SK-N-SH treated with all-trans-retinoic acid at 6 μM for 48 hours (cell line): Measurements from ENCODE around the gene CNTNAP2.

ENCODE experiments used
- ATAC-seq: fragments of 200-7000 bp; cut with Tn5 transposase; 3 replicates; pipeline ENCODE4 v1.9.1; 2020; ENCODE audit warnings: mild to moderate bottlenecking, moderate library complexity
- ARNTL ChIP-seq: fragments of 450-650 bp; formaldehyde crosslinking; IDR thresholded peaks from 2 replicates; pipeline ENCODE4 v1.5.0; 2020; ENCODE audit warnings: low read depth, mild to moderate bottlenecking, moderate library complexity, borderline replicate concordance
- BACH2 ChIP-seq: fragments of 250-450 bp; sonication (Bioruptor Pico); IDR thresholded peaks from 2 replicates; pipeline ENCODE4 v1.9.0; 2021; ENCODE audit warnings: mild to moderate bottlenecking, borderline replicate concordance
- CSDC2 ChIP-seq: fragments of 250-450 bp; sonication (Bioruptor Pico); IDR thresholded peaks from 2 replicates; pipeline ENCODE4 v1.5.0; 2020; ENCODE audit warnings: mild to moderate bottlenecking, moderate library complexity
- ESRRG ChIP-seq: fragments of 250-450 bp; sonication (Bioruptor Pico); IDR thresholded peaks from 2 replicates; pipeline ENCODE4 v1.6.1; 2021; ENCODE audit warnings: mild to moderate bottlenecking
- GLIS3 ChIP-seq: fragments of 250-450 bp; sonication (Bioruptor Pico); IDR thresholded peaks from 2 replicates; pipeline ENCODE4 v1.5.0; 2020; ENCODE audit warnings: mild to moderate bottlenecking, moderate library complexity
- ISL1 ChIP-seq: fragments of 250-450 bp; sonication (Bioruptor Pico); IDR thresholded peaks from 2 replicates; pipeline ENCODE4 v2.1.2; 2022; ENCODE audit warnings: mild to moderate bottlenecking, moderate library complexity
- OSR1 ChIP-seq: fragments of 250-450 bp; sonication (Bioruptor Pico); IDR thresholded peaks from 2 replicates; pipeline ENCODE4 v1.8.0; 2022; ENCODE audit warnings: moderate library complexity, mild to moderate bottlenecking, inconsistent platforms
- POU6F1 ChIP-seq: fragments of 250-450 bp; sonication (Bioruptor Pico); IDR thresholded peaks from 2 replicates; pipeline ENCODE4 v1.8.0; 2021; ENCODE audit warnings: low read depth, mild to moderate bottlenecking, moderate library complexity, borderline replicate concordance
- PPARA ChIP-seq: fragments of 250-450 bp; sonication (Bioruptor Pico); IDR thresholded peaks from 2 replicates; pipeline ENCODE4 v1.5.0; 2020; ENCODE audit warnings: mild to moderate bottlenecking, borderline replicate concordance
- RARB ChIP-seq: fragments of 250-450 bp; sonication (Bioruptor Pico); IDR thresholded peaks from 2 replicates; pipeline ENCODE4 v1.8.0; 2021; ENCODE audit warnings: mild to moderate bottlenecking, moderate library complexity
- SNAI2 ChIP-seq: fragments of 250-450 bp; sonication (Bioruptor Pico); IDR thresholded peaks from 2 replicates; pipeline ENCODE4 v1.5.0; 2020; ENCODE audit warnings: mild to moderate bottlenecking, moderate library complexity
- TCF4 ChIP-seq: fragments of 250-450 bp; sonication (Bioruptor Pico); IDR thresholded peaks from 2 replicates; pipeline ENCODE4 v1.8.0; 2021; ENCODE audit warnings: mild to moderate bottlenecking, moderate library complexity, borderline replicate concordance
- TOX ChIP-seq: fragments of 250-450 bp; sonication (Bioruptor Pico); IDR thresholded peaks from 2 replicates; pipeline ENCODE4 v1.8.0; 2021; ENCODE audit warnings: mild to moderate bottlenecking, moderate library complexity, borderline replicate concordance
- ZC3H10 ChIP-seq: fragments of 250-450 bp; sonication (Bioruptor Pico); IDR thresholded peaks from 2 replicates; pipeline ENCODE4 v1.5.1; 2021; ENCODE audit warnings: mild to moderate bottlenecking, moderate library complexity
- ZFP3 ChIP-seq: fragments of 250-450 bp; sonication (Bioruptor Pico); IDR thresholded peaks from 2 replicates; pipeline ENCODE4 v1.5.0; 2020; ENCODE audit warnings: mild to moderate bottlenecking, moderate library complexity
- ZFP30 ChIP-seq: fragments of 450-650 bp; formaldehyde crosslinking; IDR thresholded peaks from 2 replicates; pipeline ENCODE4 v1.5.0; 2022; ENCODE audit warnings: mild to moderate bottlenecking, moderate library complexity
- ZNF565 ChIP-seq: fragments of 450-650 bp; formaldehyde crosslinking; conservative IDR thresholded peaks from 2 replicates; pipeline ENCODE4 v1.5.0; 2020; ENCODE audit warnings: low read depth, mild to moderate bottlenecking, moderate library complexity
- ZNF70 ChIP-seq: fragments of 450-650 bp; formaldehyde crosslinking; IDR thresholded peaks from 2 replicates; pipeline ENCODE4 v1.5.0; 2020; ENCODE audit warnings: mild to moderate bottlenecking, moderate library complexity
- ZNF8 ChIP-seq: fragments of 450-650 bp; formaldehyde crosslinking; IDR thresholded peaks from 2 replicates; pipeline ENCODE4 v1.5.0; 2020; ENCODE audit warnings: mild to moderate bottlenecking, moderate library complexity
- TF ChIP-seq, protein P1 (sequence below): fragments of 250-450 bp; sonication (Bioruptor Pico); IDR thresholded peaks from 2 replicates; pipeline ENCODE4 v1.8.0; 2020; ENCODE audit warnings: mild to moderate bottlenecking, moderate library complexity, borderline replicate concordance
- TF ChIP-seq, protein P2 (sequence below): fragments of 250-450 bp; sonication (Bioruptor Pico); IDR thresholded peaks from 2 replicates; pipeline ENCODE4 v1.5.0; 2020; ENCODE audit warnings: mild to moderate bottlenecking, moderate library complexity
- TF ChIP-seq, protein P3 (sequence below): fragments of 250-450 bp; sonication (Bioruptor Pico); IDR thresholded peaks from 2 replicates; pipeline ENCODE4 v1.5.1; 2021; ENCODE audit warnings: mild to moderate bottlenecking, moderate library complexity
- TF ChIP-seq, protein P4 (sequence below): fragments of 250-450 bp; sonication (Bioruptor Pico); IDR thresholded peaks from 2 replicates; pipeline ENCODE4 v1.5.1; 2020; ENCODE audit warnings: low read depth, mild to moderate bottlenecking, moderate library complexity

The CNTNAP2 gene

DNA sequence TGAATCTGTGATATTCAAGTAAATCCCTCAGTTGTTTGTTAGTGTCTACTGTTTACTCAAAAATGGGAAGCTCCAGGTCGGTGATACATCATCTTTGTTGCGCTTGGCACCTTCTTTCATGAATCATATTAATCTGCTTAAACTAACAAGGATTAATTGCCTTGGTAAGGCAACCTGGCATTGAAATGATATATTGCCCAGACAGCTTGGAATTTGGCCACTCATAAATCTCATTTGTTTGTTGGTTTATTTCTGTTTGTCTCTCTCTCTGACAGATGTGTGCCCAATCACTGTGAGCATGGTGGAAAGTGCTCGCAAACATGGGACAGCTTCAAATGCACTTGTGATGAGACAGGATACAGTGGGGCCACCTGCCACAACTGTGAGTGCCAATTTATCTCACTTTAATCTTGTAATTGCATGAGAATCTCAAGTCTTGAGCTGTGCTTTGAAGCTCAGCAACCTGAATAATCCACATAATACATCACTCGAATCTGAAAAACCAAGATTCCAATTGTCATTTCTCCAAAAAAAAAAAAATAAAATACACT is 1369.1 kb downstream of the CNTNAP2 start:
- TF ChIP-seq, protein P1, sequence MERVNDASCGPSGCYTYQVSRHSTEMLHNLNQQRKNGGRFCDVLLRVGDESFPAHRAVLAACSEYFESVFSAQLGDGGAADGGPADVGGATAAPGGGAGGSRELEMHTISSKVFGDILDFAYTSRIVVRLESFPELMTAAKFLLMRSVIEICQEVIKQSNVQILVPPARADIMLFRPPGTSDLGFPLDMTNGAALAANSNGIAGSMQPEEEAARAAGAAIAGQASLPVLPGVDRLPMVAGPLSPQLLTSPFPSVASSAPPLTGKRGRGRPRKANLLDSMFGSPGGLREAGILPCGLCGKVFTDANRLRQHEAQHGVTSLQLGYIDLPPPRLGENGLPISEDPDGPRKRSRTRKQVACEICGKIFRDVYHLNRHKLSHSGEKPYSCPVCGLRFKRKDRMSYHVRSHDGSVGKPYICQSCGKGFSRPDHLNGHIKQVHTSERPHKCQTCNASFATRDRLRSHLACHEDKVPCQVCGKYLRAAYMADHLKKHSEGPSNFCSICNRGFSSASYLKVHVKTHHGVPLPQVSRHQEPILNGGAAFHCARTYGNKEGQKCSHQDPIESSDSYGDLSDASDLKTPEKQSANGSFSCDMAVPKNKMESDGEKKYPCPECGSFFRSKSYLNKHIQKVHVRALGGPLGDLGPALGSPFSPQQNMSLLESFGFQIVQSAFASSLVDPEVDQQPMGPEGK, result 0 out of 2 replicates have a peak, but pooled peaks have one; percentile 26
- TF ChIP-seq ISL1 (CRISPR knock-in tag), result peak; percentile 68
- no peak for TF ChIP-seq POU6F1 (CRISPR knock-in tag)
- TF ChIP-seq ARNTL (CRISPR knock-in tag), result no peak
- no peak for TF ChIP-seq CSDC2 (CRISPR knock-in tag)
- no peak for TF ChIP-seq TOX (CRISPR knock-in tag)
- TF ChIP-seq SNAI2, result peak; percentile 56; the same call in 1 of the 2 replicates
- no peak for TF ChIP-seq ZNF565 (CRISPR knock-in tag)
- no peak for TF ChIP-seq ZNF8 (CRISPR knock-in tag)
- TF ChIP-seq RARB, result no peak
- no peak for TF ChIP-seq ZNF70 (CRISPR knock-in tag)
- TF ChIP-seq, protein P2, sequence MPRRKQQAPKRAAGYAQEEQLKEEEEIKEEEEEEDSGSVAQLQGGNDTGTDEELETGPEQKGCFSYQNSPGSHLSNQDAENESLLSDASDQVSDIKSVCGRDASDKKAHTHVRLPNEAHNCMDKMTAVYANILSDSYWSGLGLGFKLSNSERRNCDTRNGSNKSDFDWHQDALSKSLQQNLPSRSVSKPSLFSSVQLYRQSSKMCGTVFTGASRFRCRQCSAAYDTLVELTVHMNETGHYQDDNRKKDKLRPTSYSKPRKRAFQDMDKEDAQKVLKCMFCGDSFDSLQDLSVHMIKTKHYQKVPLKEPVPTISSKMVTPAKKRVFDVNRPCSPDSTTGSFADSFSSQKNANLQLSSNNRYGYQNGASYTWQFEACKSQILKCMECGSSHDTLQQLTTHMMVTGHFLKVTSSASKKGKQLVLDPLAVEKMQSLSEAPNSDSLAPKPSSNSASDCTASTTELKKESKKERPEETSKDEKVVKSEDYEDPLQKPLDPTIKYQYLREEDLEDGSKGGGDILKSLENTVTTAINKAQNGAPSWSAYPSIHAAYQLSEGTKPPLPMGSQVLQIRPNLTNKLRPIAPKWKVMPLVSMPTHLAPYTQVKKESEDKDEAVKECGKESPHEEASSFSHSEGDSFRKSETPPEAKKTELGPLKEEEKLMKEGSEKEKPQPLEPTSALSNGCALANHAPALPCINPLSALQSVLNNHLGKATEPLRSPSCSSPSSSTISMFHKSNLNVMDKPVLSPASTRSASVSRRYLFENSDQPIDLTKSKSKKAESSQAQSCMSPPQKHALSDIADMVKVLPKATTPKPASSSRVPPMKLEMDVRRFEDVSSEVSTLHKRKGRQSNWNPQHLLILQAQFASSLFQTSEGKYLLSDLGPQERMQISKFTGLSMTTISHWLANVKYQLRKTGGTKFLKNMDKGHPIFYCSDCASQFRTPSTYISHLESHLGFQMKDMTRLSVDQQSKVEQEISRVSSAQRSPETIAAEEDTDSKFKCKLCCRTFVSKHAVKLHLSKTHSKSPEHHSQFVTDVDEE, result no peak
- no peak for TF ChIP-seq OSR1 (CRISPR knock-in tag)
- TF ChIP-seq, protein P3, sequence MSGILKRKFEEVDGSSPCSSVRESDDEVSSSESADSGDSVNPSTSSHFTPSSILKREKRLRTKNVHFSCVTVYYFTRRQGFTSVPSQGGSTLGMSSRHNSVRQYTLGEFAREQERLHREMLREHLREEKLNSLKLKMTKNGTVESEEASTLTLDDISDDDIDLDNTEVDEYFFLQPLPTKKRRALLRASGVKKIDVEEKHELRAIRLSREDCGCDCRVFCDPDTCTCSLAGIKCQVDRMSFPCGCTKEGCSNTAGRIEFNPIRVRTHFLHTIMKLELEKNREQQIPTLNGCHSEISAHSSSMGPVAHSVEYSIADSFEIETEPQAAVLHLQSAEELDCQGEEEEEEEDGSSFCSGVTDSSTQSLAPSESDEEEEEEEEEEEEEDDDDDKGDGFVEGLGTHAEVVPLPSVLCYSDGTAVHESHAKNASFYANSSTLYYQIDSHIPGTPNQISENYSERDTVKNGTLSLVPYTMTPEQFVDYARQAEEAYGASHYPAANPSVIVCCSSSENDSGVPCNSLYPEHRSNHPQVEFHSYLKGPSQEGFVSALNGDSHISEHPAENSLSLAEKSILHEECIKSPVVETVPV (CRISPR knock-in tag), result no peak
- no peak for TF ChIP-seq ZFP30
- TF ChIP-seq ESRRG (CRISPR knock-in tag), result no peak
- TF ChIP-seq, protein P4, sequence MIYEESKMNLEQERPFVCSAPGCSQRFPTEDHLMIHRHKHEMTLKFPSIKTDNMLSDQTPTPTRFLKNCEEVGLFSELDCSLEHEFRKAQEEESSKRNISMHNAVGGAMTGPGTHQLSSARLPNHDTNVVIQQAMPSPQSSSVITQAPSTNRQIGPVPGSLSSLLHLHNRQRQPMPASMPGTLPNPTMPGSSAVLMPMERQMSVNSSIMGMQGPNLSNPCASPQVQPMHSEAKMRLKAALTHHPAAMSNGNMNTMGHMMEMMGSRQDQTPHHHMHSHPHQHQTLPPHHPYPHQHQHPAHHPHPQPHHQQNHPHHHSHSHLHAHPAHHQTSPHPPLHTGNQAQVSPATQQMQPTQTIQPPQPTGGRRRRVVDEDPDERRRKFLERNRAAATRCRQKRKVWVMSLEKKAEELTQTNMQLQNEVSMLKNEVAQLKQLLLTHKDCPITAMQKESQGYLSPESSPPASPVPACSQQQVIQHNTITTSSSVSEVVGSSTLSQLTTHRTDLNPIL (CRISPR knock-in tag), result peak; percentile 62
- no peak for TF ChIP-seq ZFP3 (CRISPR knock-in tag)
- peak; percentile 26; the same call in 1 of the 2 replicates for TF ChIP-seq ZC3H10 (CRISPR knock-in tag)
- TF ChIP-seq BACH2 (CRISPR knock-in tag), result no peak
- TF ChIP-seq GLIS3 (CRISPR knock-in tag), result no peak; the same call in 1 of the 2 replicates
- no peak for TF ChIP-seq PPARA (CRISPR knock-in tag)
- 0 out of 2 replicates have a peak, but pooled peaks have one; percentile 21 for TF ChIP-seq TCF4

GRCh38 chr7:147492606-147493005 is 1376.0 kb downstream of the CNTNAP2 start:
- TF ChIP-seq PPARA (CRISPR knock-in tag), result no peak
- no peak for TF ChIP-seq ZFP3 (CRISPR knock-in tag)
- peak; percentile 74 for ATAC-seq

More for the DNA sequence above, 1369.1 kb downstream of the CNTNAP2 start:
- ATAC-seq, result no peak

DNA sequence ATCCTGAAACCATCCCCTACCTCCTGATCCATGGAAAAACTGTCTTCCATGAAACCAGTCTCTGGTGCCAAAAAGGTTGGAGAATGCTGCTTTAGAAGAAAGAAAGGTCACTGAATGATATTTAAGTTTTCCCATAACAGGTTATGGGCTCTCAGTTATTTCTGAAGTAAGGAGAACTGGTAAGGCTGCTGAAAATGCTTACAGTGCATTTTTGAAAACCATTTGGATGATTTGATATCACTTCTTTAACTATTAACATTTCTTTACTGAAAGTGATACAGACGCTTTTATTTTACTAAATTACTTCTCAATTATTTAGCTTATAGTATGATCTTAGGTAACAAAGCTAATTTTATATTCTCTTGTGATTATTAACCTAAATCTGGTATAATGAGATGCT is 1379.6 kb downstream of the CNTNAP2 start:
- ATAC-seq, result no peak
- no peak for TF ChIP-seq POU6F1 (CRISPR knock-in tag)
- no peak for TF ChIP-seq ZNF70 (CRISPR knock-in tag)
